ENCODE measurements around the gene SCEL.

DNA sequence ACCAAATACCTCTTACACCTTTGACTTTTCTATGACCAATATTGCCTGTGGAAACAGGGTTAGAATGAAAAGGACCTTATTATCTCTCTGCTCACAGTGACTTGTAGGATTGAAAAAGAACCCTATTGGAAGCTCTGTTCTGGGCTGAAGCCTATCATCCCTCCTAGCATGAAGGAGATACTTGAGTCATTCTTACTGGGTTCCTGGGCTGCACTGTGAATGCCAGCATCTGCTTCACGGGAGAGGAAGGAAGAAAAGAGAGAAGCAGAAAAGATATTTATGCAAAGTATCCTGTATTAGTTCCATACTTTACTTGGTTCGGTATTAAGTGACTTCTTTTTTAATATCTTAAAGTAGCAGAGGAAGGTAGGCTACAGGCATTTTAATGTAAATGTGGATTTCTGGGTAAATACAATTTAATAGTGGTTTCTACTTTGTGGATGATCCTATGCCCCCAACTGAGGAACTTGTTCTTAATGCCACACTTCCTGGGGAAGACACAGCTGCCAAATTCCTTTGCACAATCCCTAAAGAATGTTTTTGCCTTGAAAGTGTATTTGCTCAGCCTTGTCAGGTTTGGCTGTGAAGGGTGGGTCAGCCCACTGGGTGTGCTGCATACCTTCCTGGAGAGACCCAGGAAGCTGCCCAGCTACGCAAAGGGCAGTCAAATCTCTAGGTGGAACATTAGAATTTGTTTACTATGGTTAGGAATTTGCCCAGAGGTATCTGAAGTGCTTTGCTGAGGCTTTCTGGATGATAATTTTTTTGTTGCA, 13.7 kb upstream of the SCEL start:
- TF ChIP-seq, protein P1, sequence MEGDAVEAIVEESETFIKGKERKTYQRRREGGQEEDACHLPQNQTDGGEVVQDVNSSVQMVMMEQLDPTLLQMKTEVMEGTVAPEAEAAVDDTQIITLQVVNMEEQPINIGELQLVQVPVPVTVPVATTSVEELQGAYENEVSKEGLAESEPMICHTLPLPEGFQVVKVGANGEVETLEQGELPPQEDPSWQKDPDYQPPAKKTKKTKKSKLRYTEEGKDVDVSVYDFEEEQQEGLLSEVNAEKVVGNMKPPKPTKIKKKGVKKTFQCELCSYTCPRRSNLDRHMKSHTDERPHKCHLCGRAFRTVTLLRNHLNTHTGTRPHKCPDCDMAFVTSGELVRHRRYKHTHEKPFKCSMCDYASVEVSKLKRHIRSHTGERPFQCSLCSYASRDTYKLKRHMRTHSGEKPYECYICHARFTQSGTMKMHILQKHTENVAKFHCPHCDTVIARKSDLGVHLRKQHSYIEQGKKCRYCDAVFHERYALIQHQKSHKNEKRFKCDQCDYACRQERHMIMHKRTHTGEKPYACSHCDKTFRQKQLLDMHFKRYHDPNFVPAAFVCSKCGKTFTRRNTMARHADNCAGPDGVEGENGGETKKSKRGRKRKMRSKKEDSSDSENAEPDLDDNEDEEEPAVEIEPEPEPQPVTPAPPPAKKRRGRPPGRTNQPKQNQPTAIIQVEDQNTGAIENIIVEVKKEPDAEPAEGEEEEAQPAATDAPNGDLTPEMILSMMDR (conservative IDR thresholded peaks at IDR 0.05): no peak
- TF ChIP-seq ZFX (IDR thresholded peaks at IDR 0.05): no peak
